GM12801 (cell line): ENCODE measurements around the gene KRTAP4-2.
"Not testable (repeated sequence)": the region's sequence is repeated elsewhere in the genome, so short reads cannot be mapped to it uniquely, and the experiment has no call there.

Experiments
- CTCF ChIP-seq: IDR thresholded peaks from one replicate; pipeline ENCODE4 v1.5.1; 2011; ENCODE audit warnings: control low read depth; ENCODE audit not compliant: insufficient read length; ENCODE audit errors: extremely low read depth

The KRTAP4-2 gene

GRCh38 chr17:41177727-41178271 is at the start of gene KRTAP4-2:
Gene KRTAP4-2 (minus strand): TSS chr17:41178221. CDS start chr17:41178164, 57 bp downstream.
- TF ChIP-seq CTCF = no peak

DNA sequence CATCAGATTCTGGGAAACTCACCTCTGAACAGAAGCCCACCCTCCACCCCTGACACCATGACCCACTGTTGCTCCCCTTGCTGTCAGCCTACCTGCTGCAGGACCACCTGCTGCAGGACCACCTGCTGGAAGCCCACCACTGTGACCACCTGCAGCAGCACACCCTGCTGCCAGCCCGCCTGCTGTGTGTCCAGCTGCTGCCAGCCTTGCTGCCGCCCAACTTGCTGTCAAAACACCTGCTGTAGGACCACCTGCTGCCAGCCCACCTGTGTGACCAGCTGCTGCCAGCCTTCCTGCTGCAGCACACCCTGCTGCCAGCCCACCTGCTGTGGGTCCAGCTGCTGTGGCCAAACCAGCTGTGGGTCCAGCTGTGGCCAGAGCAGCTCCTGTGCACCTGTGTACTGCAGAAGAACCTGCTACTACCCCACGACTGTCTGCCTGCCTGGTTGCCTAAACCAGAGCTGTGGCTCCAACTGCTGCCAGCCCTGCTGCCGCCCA is 48.6 kb upstream of the KRTAP4-2 start, which contains the start of gene KRTAP9-2:
Gene KRTAP9-2 (plus strand): TSS at position 51 of the 498 bp plus-strand sequence. CDS start 7 bp downstream, at position 58.
- not testable (repeated sequence) for TF ChIP-seq CTCF

DNA sequence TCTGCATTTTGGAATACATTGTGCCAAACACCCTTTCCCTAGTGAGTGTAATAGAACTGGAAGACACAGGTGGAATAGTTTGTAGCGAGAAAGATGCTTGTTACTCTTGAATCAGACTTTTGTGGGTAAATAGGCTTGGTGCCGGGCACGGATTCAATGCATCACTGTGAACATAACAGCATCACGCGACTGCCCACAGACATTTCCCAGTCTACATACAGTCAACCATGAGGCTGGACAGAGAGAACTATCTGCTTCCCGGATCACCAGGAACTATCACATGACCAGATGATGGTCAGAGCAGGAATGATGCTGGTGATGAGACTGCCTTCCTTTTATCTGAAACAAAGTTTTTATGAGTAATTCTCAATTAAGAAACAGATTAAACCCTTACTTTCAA is 48.0 kb upstream of the KRTAP4-2 start:
- TF ChIP-seq CTCF = no peak

DNA sequence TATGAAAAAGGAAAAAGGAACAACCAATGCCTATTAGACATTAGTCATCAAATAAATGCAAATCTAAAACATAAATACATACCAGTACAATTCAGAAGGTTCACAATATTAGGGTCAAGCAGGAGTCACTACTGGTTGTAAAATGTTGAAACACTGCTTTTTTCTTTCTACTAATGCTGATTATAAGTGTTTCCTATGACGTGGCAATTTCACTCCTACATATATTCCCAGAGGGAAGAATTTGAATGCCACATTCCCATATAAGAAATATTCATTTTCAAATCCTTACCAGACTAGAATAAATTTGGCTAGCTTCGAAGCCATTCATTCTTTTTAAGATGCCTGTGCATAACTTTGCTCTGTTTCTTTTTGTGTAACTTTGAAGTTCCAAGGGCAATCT is 45.8 kb upstream of the KRTAP4-2 start:
- no peak for TF ChIP-seq CTCF

- TF ChIP-seq CTCF = no peak
Measured at GRCh38 chr17:41215681-41216080, 37.7 kb upstream of the KRTAP4-2 start.

DNA sequence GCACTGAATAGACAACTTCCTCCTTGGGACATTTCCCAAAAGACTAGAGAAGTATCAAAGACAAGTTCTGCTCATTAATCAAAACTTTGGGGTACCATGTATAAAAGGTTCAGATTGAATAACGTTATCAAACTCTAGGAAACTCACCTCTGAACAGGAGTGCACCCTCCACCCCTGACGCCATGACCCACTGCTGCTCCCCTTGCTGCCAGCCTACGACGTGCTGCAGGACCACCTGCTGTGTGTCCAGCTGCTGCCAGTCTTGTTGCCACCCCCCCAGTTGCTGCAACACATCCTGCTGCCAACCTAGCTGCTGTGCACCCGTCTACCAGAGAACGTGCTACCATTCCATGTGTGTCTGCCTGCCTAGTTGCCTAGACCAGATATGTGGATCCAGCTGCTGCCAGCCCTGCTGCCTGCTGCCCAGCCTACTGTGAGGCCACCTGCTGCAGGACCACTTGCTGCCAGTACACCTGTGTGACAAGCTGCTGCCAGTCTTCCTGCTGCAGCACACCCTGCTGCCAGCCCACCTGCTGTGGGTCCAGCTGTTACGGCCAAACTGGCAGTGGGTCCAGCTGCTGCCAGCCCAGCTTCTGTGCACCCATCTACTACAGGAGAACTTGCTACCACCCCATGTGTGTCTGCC is 34.6 kb upstream of the KRTAP4-2 start:
- no peak for TF ChIP-seq CTCF

GRCh38 chr17:41211845-41212466 is 33.9 kb upstream of the KRTAP4-2 start:
- TF ChIP-seq CTCF = no peak
